UCSD-AML1 (cell line): ENCODE measurements around the gene STN1.

Experiments
- DNase-seq: peaks from one replicate; lab custom pipeline; 2025; ENCODE audit not compliant: unreplicated experiment; lab: John Stamatoyannopoulos, UW

Gene STN1

GRCh38 chr10:103918053-103918846 lies at the start of gene STN1:
STN1 (minus strand) TSS chr10:103918184; CDS start chr10:103917594, 590 bp downstream.
- DNase-seq, result peak; percentile 99

GRCh38 chr10:103967448-103968071 lies 49.6 kb upstream of the STN1 start:
- DNase-seq, result peak; percentile 49

DNA sequence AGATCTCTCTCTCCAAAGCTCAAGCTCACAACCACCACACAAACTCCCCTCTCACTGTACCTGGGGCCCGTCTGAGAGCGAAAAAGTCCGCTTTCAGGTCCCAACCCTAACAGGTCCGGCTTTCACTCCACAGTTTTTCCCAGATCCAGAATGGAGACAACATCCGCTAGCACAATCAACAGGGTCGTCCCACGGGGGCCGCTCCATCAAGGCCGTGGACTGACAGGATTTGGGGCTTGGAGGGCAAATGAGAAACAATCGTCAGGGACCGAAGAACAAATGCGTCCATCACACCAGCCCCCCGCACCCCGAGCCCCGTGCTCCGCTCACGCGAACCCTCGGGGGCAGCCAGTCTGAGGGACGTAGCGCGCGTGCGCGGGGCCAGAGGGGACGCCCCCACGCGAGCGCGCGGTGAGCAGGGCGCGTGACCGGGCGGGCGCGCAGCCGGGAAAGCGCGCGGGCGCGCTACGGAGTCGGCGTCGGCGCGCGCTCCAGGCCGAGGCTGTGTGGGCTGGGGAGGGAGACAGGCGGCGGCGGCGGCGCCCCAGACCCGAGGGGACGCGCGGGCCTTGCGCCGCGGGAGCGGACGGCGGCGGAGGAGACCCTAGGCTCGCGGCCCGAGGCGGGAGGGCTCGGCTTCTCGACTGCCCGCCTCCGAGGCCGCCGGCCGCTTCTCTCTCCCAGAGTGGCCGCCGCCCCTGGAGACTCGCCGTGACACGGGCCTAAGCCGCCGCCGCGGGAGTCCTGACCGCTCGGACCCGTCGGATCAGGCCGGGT lies 48.9 kb upstream of the STN1 start, which contains the start of gene SLK:
Gene SLK, plus strand, starts transcription at position 470 of the 777 bp plus-strand sequence. CDS start 606 bp downstream, outside the sequence.
- peak; percentile 88 for DNase-seq

DNA sequence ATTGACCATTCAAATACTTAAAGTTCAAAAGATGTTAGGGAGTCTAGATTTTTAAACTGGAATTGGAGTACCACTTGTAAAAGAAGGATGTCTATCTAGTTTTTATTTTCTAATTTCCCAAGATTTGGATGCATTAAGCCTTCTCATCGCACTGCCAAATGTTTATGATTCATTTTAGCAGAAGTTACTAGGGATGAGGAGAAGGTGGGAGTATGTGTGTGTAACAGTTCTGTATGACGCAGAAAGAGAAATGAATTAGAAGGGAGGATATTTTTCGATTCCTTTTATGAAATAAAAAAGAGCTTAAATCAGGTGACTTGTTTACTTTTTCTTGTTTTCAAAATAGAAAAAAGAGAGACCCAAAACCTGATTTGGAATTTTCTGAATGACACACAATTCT lies 42.1 kb upstream of the STN1 start:
- no peak for DNase-seq

DNA sequence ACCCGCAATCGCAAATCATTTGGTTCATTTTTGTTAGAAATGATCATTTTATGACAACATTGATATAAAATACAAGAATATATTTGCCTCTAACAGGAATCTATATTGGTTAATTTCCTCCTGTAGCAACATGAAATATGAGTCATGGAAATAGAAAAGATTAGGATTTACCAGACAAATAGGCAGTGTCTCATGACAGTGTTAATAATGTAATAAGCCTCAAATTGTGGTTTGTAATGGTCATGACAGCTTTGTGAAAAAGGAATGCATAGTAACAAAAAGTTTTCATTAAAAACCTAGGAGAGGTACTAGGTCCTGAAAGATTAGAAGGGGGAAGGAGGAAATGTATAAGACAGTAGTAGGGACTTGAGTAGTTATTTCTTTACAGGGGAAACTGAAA lies 41.0 kb upstream of the STN1 start:
- DNase-seq, result no peak

GRCh38 chr10:103954543-103954942 lies 36.6 kb upstream of the STN1 start:
- no peak for DNase-seq

DNA sequence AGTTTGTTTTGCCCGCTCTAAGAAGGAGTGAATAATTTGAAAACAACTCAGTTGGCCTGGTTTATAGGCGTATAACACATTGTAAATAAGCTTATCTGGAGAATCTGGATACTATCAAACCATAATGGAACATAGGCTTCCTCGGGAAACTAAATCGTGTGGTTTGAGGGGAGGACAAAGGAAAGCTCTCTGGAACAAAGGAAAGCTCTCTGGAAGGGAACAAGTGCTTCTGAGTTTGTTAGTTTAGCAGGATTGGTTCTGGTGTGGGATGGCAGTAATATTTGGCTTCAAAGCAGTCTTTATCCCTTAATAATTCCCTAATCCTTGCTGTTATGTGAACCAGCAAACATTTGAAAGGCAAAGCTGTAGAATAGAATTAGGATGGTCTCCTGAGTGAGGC lies 34.0 kb upstream of the STN1 start:
- no peak for DNase-seq

- no peak for DNase-seq
Measured at GRCh38 chr10:103951183-103951582, 33.2 kb upstream of the STN1 start.

DNA sequence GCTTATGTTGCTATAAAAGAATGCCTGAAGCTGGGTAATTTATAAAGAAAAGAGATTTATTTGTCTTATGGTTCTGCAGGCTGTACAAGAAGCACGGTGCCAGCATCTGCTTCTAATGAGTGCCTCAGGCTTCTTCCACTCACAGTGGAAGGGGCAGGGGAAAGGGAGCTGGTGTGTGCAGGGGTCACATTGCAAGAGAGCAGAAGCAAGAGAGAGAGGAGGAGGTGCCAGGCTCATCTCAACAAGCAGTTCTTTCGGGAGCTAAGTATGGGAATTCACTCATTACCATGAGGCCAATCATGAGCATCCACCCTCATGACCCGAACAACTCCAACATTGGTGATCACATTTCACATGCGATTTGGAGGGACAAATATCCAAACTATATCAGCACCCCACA lies 31.7 kb upstream of the STN1 start:
- DNase-seq, result no peak

DNA sequence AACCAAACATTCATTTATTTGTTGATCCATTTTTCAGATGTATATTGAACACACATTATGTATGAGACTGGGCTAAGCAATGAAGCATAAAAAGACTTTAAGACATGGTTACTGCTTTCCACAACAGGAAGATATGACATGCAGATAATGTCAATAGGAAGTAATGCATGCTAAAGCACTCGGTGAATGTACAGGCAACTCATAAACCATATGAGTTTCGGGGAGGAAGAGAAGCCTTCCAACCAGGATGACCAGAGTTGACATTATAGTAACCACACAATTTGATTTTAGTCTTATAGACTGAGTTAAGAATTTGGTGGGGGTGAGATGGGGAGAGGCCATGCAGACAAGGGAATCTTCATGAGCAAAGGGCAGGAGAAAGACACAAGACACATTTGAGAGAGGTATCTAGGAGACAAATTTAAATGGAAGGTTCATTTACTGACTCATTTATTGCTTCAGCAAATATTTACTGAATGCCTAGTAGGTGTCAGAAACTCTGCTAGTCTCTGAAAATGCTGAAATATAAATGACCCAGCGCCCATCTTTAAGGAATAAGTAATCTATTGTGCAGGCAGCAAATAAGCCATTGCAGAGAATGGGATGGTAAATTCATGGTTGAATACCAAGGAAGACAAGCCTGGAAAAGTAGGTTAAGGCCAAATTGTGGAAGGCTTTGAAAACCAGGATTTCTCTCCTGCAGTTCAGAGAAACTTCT lies 30.0 kb upstream of the STN1 start:
- no peak for DNase-seq

DNA sequence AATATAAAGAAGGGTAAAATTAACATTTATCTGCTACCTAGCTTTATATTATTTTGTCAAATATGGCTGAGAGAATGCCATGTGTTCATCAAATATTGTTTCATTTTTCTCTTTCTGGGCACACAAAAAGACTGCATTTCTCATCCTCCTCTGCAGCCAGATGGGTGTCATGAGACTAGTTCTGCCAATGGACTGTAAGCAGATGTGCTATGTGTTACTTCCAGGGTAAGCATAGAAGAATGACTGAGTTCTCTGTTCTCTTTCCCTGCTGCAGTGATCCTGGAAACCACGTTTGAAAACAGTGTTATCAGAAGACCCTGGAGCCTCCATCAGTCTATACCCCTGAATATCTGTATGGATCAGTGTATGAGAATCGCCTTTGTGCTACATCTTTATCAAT lies 24.9 kb upstream of the STN1 start:
- no peak for DNase-seq

GRCh38 chr10:103941801-103942200 lies 23.8 kb upstream of the STN1 start:
- no peak for DNase-seq

DNA sequence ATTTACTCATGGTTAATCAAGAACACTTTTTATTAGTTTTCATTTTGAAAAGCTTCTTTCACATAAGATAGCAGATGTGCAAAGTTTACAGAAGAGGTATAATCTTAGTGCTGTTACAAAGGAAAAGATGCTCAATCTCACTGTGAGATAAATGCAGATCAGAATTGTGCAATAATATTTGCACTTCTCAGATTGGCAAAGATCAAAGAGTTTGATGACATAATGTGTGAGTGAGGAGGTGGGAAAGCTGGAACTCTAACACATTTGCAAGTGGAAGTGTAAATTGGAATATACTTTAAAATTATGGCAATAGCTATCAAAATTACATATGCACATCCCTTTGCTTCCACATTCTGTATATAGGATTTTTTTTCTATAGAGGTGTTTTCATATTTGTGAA lies 21.5 kb upstream of the STN1 start:
- DNase-seq, result no peak

DNA sequence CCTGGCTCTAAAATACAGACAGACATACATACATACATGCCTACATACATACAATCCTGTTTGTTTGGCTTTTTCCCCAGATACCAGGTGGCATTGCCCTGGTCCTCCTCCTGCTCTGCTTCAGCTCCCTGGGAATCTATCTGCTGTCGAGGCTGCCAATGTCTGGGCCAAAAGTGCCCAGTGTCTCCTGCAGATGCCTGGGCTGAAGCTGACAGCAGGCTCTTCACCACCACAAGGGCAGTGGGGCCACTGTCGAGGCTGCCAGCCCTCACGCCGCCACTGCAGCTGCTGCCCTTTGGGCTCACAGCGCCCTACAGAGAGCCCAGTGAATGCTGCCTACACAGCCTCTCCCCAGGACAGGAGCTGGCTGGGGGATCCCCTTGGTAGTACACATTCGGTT lies 18.0 kb upstream of the STN1 start:
- DNase-seq, result no peak

DNA sequence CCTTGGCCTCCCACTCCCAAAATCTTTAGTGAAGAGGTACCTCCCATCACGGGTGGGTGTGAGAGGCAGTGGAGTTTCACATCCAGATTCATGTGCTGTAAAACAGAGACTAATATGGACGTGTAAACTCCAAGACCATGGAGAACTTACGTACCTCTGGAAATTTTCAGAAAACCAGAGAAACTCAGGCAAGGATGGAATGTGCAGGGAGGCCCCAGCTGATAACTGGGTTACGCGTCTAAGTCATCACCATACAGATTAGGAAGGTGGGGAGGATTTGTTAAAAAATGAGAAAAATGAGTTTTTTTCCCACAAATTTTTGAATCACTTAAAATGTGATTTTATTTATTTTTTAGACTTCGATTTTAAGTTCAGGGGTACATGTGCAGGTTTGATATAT lies 16.3 kb upstream of the STN1 start:
- no peak for DNase-seq

- DNase-seq, result no peak
Measured at GRCh38 chr10:103933557-103934121, 15.7 kb upstream of the STN1 start.

DNA sequence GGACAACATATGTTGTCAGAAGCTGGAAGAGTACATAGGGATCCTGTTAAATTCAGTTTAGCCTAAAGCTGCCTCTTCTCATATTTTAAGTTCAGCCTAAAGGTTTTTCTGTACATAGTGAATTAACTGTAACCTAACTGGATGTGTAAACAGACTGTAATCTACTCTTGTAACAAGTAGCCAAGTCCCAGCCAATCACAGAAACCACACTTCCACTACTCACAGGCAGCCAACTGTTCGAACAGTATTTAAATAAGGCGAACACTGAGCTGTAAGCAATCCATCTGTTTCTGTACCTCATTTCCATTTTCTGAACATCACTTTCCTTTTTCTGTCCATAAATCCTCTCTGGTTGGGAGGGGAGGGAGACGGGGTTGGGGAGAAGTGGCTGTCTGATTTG lies 15.0 kb upstream of the STN1 start:
- no peak for DNase-seq

GRCh38 chr10:103932271-103932670 lies 14.3 kb upstream of the STN1 start:
- no peak for DNase-seq

GRCh38 chr10:103931603-103932002 lies 13.6 kb upstream of the STN1 start:
- no peak for DNase-seq

DNA sequence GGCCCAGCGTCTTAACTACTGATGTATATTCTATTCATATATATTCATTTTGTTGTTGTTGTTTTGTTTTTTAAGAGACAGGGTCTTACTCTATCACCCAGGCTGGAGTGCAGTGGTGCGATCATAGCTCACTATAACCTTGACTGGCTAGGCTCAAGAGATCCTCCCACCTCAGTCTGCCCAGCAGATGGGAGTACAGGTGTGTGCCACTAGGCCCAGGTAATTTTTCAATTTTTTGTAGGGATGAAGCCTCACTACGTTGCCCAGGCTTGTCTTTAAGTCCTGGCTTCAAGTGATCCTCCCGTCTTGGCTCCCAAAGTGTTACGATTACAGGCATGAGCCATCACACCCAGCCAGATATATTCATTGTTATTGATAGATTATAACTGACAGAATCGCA lies 12.9 kb upstream of the STN1 start:
- DNase-seq, result no peak

DNA sequence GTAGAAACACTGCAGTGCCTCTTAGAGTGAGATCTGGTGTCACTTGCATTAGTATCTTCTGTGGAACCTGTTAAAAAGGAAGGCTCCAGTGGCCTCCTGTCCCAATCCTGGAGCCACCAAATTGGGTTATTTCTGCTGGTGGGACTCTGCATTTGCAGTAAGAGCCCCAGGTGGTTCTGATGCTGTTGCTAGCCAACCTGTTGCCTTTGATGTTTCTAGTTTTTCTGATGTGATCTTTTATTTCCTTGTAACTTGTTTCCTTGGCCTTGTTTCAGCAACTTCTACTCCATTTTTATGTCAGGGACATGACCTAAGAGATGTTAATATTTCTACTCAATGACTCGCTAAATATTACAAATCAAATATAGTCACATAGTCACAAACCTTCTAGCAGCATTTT lies 12.5 kb upstream of the STN1 start:
- no peak for DNase-seq
